Activated T-cell treated with anti-CD3 and anti-CD28 coated beads for 48 hours (primary cell): ENCODE results near the gene NAE1.
"Not testable (repeated sequence)": the region's sequence is repeated elsewhere in the genome, so short reads cannot be mapped to it uniquely, and the experiment has no call there.

Experiments
- DNase-seq: peaks from one replicate; pipeline ENCODE4 v3.0.0-alpha.2; 2020; ENCODE audit warnings: low read depth

NAE1 gene

DNA sequence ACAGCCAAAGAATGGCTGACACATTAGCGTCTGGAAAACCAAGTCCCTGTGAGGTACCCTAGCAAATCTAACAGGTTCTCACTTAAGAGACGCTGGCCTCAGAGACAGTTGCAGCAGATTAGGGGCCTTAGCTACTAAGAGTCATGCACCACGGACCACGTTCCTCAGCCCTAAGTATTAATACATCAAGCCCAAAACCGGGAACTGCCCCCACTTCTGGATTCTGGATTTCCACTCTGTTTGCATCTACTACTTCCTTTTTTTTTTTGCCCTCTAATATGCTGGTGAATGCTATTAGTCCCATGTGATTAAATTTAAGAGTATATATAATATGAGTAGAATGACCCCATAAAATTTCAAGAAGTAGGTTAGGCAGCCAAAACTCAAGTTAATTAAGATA is 28.6 kb downstream of the NAE1 start:
- DNase-seq = no peak

DNA sequence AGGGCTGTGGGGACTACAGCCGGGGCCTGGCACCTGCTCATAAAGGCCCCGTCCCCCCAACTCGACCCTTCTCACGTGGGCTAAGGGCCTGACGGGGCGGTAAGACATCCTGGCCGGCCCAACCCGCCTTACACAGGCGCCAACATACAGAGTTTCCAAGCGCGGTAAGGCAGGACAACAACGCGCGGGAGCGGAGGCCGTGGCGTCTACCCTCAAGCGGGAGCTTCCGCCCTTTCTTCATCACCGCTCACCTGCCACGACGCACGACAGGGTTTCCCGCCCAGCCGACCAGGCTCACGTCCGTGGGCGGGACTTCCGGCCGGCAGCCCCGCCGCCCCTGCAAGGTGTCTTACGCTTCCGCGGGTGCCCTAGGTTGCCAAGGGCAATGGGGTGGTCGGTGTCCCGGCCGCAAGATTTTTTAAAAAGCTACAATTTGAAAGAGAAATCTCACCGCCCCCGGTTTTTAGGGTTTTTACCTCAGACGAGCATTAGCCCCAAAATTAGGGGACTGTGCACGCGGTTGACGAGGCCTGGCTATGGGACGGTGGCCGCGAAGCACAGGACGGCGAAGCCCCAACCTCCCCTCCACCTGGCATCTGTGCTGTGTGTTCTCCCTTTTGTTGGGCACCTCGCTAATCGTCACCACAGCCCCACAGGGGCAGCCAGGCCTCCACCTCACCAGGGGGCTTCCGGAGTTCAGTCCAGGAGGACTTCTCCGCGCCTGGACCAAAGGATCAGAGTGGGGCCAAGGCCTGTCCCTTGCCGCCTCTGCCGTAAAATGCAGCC is 29.3 kb downstream of the NAE1 start, which contains the start of gene TERB1:
TSS of gene TERB1 (minus strand) at position 265 of the 786 bp plus-strand sequence. CDS start 4,786 bp downstream, outside the sequence.
- no peak for DNase-seq

DNA sequence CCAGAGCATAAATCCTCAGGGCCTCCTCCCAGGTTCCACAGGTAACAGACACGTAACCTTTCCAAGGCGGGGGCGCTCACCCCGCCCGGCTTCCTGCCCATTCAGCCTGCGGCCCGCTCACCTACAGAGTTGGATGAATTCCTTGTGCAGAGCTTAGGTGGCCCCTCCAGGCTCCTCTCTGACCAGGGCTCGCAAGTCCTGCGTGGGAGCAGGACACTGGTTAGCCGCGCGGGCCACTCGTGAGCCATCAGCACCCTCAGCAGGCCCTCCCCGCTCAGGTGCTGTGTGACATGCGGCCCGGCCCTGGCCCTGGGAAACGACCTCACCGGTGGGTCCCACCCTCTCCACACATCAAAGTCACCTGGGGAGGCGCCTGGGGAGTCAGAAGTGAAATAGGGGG is 29.9 kb downstream of the NAE1 start:
- no peak for DNase-seq

DNA sequence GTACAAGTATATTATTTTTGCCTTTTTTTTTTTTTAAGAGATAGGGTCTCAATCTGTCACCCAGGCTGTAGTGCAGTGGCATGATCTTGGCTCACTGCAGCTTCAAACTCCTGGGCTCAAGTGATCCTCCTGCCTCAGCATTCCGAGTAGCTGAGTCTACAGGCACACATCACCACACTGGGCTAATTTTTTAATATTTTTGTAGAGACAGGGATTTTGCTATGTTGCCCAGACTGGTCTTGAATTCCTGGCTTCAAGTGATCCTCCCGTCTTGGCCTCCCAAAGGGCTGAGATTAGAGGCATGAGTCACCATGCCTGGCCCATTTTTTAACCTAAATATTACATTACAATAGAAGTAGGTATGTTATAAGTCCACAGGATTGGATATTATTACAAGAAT is 32.6 kb downstream of the NAE1 start:
- no peak for DNase-seq

DNA sequence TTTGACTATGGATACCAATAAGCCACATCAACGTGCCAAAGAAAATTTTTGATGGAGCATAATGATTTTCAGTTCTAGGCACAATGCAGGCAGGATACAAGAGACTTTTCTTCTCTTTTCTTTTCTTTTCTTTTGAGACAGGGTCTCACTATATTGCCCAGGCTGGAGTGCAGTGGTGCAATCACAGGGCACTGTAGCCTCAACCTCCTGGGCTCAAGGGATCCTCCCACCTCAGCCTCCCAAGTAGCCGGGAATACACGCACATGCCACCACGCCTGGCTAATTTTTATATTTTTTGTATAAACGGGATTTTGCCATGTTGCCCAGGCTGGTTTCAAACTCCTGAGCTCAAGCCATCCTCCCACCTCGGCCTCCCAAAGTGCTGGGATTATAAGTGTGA is 36.8 kb downstream of the NAE1 start:
- not testable (repeated sequence) for DNase-seq

DNA sequence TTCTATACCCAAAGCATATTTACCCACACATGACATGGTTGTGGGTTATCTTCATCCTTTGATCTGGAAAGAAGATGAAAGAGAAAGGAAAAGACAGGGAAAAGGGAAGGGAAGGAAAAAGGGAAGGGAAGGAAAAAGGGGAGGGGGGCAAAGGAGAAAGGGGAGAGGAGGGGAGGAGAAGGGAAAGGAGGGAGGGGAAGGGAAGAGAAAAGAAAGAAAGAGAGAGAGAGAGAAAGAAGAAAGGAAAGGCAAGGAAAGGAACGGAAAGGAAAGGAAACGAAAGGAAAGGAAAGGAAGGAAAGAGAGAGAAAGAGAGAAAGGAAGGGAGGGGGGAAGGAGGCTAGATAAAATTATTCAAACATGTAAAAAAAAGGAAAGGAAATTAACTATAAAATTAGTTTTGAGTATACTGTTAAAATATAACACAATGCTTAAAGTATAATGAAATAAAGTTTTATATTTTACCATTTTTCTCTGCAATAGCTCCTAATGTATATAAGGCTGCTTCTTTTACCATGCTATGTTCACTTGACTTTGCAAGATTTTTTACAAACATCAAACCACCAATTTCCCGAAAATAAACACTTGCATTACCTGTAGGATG is 40.5 kb downstream of the NAE1 start:
- no peak for DNase-seq

DNA sequence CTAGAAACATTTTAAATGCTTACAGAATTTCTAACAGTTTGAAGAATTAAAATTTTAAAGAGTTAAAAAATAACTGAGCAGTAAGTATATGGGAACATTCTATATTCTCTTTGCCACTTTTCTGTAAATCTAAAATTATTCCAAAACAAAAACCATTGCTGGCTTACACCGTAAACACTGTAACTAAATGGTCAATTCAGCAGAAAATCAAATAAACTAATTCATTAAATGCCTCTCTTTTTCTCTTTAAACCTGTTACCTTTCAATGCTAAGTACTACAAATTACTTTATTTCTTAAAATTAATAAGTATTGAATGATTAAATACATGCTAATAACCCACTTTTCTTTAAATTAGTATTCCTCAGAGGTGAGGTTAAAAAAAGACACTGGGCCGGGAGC is 43.3 kb downstream of the NAE1 start:
- DNase-seq = no peak

DNA sequence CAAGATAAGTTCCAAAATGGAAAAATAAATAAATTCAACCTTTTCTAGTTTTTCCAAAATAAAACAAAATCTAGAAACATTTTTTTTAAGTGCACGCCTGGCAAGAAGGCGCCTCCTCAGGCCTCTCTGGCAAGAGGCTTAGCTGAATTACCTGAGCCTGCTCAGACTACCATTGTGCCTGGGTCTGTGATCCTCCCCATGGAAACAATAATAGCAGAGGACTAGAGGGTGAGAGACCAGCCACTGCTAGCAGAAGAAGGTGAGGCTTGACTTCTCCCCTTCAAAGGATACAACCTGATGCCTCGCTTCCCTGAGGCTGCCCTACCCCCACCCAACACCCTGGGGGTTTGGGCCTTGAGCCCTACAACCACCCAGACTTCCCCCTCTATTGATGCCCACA is 44.2 kb downstream of the NAE1 start:
- no peak for DNase-seq

DNA sequence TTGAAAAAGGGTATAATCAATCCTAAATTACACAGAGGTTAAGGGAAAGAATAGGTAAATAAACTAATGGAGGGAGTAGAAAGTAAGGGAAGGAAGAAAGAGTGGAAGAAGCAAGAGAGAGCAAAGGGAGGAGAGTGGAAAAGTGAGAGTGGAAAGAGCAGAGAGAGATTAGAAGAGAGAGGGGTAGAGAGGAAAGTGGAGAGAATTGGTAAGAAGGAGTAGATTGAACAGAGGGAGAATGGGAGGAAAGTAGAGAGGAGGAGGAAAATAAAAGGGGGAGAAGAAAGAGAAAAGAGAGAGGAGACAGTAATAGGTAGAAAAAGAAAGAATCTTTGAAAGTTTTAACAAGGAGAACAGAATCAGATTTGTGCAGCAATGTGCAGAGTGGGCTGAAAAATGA is 54.3 kb downstream of the NAE1 start:
- DNase-seq = no peak

DNA sequence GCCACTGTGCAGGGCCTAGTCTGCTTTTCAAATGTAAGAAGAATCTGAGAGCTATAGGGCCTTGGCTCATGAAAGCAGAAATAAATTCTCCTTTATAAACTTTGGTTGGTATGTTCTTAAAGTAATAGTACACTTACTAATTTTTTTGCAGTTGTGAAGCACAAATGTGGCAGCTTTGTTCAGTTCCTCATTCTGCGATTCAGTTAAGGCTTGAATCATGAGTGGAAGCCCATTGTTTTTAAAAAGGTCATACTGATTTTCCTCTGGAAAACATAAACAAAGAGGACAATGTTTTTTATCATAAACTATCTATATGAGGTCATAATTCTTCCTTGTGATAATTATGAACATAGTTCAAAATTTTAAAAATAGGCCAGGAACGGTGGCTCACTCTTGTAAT is 55.8 kb downstream of the NAE1 start:
- no peak for DNase-seq

DNA sequence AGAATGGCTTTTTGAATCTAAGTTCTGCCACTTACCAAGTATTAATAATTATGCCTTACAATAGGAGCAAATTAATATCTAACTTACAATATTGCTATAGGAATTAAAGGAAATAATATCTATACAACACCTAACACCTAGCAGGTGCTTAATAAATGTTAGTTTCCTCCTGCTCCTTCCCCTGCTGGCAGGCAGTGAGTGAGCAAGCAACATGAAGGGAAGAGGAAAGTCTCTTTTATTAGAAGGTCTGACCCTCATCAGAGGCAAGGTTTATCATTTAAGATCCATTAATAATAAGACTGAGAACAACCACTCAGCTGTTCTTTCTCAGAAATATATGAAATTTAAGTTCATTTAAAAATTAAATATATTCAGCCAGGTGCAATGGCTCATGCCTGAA is 72.7 kb downstream of the NAE1 start:
- DNase-seq = no peak

DNA sequence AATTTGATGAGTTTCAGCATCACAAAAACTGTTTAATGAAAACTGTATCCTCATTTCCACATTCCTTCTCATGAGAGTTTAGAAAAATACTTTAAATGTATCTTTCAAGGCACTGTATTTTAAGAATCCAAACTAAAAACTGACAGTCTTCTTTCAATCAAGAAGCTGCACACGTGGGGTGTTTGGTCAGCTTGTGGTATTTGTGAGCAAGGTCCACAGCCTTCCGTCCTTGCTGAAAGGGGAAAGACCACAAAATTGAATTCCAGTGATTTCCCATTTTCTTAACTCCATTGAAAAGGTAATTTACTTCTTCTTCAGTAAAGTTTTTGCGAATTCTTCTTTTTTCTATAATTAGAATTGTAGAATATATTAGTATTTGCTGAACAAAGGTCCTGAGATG is 76.0 kb downstream of the NAE1 start:
- DNase-seq = no peak

DNA sequence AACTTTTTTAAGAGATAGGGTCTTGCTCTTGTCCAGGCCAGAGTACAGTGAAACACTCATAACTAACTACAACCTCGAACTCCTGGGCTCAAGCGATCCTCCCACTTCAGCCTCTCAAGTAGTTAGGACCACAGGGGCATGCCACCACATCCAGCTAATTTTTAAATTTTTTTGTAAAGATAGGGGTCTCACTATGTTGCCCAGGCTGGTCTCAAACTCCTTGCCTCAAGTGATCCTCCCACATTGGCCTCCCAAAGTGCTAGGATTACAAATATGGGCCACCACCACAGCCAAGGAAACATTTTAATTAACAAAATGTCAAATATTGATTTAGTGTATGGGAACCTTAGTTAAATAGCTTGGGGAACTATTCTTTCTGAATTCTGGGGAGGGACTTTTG is 76.6 kb downstream of the NAE1 start:
- no peak for DNase-seq

DNA sequence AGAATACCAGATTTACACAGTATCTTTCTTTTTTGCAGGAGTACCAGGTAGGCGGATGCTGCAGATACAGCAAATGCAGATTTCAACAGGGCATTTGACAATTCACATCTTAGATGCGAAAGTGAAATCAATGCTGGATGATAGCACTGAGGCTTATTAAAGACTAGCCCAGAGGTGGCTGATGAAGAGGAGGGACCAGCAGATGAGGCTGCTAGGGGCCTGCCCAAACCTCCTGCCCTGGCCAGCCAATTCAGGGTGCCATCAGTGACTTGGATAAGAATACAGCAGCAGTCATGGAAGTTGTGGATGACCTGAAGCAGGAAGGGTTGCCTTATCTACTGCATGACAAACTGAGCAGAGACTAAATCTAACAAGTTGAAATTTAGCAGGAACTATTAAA is 77.8 kb downstream of the NAE1 start:
- no peak for DNase-seq
